Activated CD8-positive, alpha-beta memory T cell treated with anti-CD3 and anti-CD28 coated beads for 36 hours (primary cell): ENCODE measurements around the gene FOLR2. TPM values are rescaled to one million over a fixed set of nuclear protein-coding genes. Genes with fewer than 3 reads are reported as not detected.

Experiments used
- CTCF ChIA-PET: fragments of 350-600 bp; sonication (Branson Sonifier 250); formaldehyde crosslinking; loops from one replicate; lab custom pipeline; 2021; ENCODE audit warnings: antibody characterized with exemption; lab: Charles Lee
- POLR2A ChIA-PET: fragments of 350-600 bp; sonication (Branson Sonifier 250); formaldehyde crosslinking; loops from one replicate; lab custom pipeline; 2021; ENCODE audit warnings: antibody characterized with exemption; lab: Charles Lee
- total RNA-seq, 2 experiments: library from RNA; stranded (reverse); gene quantifications; one replicate each; pipeline ENCODE4 v1.2.3, GENCODE V29; 2021

The FOLR2 gene
- total RNA-seq, 2 experiments from 2014 or later: not detected

GRCh38 chr11:72236774-72237111, 20.1 kb downstream of the FOLR2 start:
- POLR2A ChIA-PET: no interaction called here
- CTCF ChIA-PET: interaction anchor here (0.7 to 0.9 kb wide), 2 partner anchors 153 to 235 kb away, joined by 3 read pairs; no protein-coding TSS in a partner anchor

DNA sequence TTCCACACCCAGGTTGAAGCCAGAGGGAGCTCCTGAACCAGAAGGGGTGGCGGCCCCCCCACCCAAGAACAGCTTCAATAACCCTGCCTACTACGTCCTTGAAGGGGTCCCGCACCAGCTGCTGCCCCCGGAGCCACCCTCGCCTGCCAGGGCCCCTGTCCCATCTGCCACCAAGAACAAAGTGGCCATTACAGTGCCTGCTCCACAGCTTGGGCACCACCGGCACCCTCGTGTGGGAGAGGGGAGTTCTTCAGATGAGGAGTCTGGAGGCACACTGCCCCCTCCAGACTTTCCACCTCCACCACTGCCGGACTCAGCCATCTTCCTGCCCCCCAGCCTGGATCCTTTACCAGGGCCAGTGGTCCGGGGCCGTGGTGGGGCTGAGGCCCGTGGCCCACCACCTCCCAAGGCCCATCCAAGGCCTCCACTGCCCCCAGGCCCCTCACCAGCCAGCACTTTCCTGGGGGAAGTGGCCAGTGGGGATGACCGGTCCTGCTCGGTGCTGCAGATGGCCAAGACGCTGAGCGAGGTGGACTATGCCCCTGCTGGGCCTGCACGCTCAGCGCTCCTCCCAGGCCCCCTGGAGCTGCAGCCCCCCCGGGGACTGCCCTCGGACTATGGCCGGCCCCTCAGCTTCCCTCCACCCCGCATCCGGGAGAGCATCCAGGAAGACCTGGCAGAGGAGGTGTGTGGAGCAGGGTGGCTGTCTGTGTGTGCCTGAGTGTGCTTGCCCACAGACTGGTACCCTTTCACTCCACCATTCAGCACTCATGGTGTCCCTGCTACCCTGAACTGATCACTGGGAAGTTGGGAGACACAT, 20.7 kb downstream of the FOLR2 start:
- POLR2A ChIA-PET: interaction anchor here (1.1 kb wide), 1 partner anchor 12 kb away, joined by 3 read pairs; no protein-coding TSS in a partner anchor
- CTCF ChIA-PET: interaction anchor here (0.7 to 1.6 kb wide), 9 partner anchors 8 to 234 kb away, joined by 3 to 10 read pairs (median 4); partner anchors contain the start of gene INPPL1

- ChIA-PET POLR2A (interaction anchor here (1.1 kb wide), 1 partner anchor 13 kb away, joined by 3 read pairs; no protein-coding TSS in a partner anchor), CTCF (interaction anchor here (0.7 to 1.6 kb wide), 10 partner anchors 9 to 176 kb away, joined by 3 to 10 read pairs (median 4); partner anchors contain the start of gene INPPL1)
Measured at GRCh38 chr11:72238040-72238450, 21.5 kb downstream of the FOLR2 start.

DNA sequence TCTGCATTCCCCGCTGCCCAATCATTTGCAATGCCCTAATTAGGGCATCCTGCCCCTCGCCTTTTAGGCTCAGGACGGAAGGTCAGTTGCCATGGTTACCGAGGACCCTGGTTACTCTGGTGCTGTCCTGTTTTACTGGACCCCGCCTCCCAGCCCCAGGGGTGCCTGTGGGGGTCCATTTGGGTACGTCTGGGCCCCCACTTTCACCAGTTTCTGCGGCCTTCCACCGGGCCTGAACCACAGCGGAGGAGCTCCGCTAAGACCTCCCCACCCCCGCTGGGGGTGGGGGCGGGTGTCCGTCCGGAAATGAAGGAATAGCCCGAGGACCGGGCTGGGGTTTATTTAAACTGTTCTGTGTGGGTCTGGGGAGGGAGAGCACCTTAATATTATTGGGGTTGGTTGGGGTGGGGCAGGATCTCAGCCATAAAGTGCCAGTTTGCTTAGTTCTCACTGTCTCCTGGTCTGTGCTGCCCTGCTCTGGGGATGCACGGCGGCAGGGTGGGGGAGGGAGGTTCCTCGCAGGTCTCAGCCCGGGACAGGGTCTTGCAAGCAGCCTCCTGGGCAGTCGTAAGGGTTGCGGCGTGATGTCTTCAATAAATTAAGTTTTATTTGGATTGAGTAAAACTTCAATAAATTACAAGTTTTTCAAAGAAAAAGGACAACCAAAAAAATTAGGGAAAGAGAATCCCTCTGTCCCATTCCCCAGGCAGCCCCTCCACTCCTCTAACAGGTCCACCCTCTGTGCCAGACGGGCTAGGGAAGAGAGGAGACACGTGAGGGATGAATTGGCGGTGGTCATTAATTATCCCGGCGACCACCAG, 22.1 kb downstream of the FOLR2 start:
- CTCF ChIA-PET: interaction anchor here (0.7 to 1.6 kb wide), 10 partner anchors 10 to 176 kb away, joined by 3 to 10 read pairs (median 4); partner anchors contain the start of gene INPPL1
- POLR2A ChIA-PET: no interaction called here

GRCh38 chr11:72239313-72239848, 22.8 kb downstream of the FOLR2 start:
- POLR2A ChIA-PET: no interaction called here
- CTCF ChIA-PET: interaction anchor here (0.6 kb wide), 1 partner anchor 1498 kb away, joined by 3 read pairs; no protein-coding TSS in a partner anchor

GRCh38 chr11:72239849-72240460, 23.4 kb downstream of the FOLR2 start:
- ChIA-PET POLR2A (no interaction called here), CTCF (interaction anchor here (0.6 kb wide), 1 partner anchor 1498 kb away, joined by 3 read pairs; no protein-coding TSS in a partner anchor)

DNA sequence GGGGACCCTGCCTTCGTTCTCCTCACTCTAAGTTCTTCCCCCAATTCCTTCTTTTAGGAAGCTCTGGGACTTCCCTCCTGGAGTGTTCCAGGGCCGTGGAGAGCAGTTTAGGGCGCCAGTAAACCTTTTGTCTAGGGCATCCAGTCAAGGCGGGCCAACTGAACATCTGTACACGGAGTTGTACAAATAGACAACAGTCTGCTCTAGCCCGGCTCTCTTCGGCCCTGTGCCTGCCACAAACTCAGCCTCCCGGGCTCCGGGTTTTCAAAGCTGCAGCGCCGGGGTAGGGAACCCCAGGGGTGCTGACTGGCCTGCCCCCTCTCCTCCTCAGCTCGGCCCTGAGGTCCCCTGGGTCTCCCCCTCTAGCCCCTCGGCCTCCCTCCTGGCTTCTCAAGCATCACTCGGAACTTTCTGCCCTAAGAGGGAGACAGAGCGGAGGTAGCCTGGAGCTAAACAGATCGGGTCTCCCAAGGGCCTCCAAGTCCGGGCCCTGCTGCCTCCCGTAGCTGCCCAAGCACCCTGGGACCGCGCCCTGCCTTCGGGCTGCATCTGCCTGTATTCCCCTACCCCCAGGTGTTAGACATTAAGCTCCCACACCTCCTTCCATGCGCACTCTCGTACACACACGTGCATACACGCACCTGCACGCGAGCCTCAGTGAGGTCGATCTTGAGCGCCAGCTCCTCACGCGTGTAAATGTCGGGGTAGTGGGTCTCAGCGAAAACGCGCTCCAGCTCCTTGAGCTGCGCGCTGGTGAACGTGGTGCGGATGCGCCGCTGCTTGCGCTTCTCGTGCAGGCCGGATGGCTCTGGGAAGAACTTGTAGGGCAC, 24.1 kb downstream of the FOLR2 start:
- ChIA-PET POLR2A (no interaction called here), CTCF (interaction anchor here (0.7 kb wide), 2 partner anchors 26 to 33 kb away, joined by 3 to 4 read pairs; no protein-coding TSS in a partner anchor)

DNA sequence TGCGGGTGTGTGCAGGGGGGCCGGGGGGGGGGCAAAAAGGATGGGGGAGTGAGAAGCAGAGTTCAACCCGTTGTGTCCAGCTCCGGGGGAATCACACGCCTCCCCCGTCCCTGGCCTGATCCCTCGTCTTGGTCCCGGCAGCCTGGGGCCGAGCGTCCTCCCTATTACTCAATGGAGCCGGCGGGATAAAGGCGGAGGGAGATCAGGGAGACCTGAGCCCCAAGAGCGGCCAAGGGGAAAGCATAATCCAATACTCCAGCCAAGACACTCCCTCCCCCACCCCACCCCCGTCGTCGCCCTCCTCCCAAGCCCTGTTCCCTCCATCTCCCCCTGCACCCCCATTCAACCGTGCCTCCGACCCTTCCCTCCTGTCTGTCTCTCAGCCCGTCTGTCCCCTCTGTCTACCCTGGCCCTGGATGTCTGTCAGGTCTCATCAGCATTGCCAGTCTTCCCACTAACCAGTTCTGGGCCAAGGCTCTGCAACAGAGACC, 24.7 kb downstream of the FOLR2 start:
- ChIA-PET CTCF (interaction anchor here (0.7 kb wide), 1 partner anchor 27 kb away, joined by 3 read pairs; no protein-coding TSS in a partner anchor), POLR2A (no interaction called here)

- POLR2A ChIA-PET: no interaction called here
- CTCF ChIA-PET: no interaction called here
Measured at GRCh38 chr11:72242141-72242540, 25.5 kb downstream of the FOLR2 start.

- POLR2A ChIA-PET: interaction anchor here (0.5 kb wide), 1 partner anchor 15 kb away, joined by 4 read pairs; no protein-coding TSS in a partner anchor
- CTCF ChIA-PET: interaction anchor here (1.0 kb wide), 1 partner anchor 21 kb away, joined by 3 read pairs; no protein-coding TSS in a partner anchor
Measured at GRCh38 chr11:72243173-72244059, 26.8 kb downstream of the FOLR2 start.

GRCh38 chr11:72244060-72244360, 27.4 kb downstream of the FOLR2 start, which contains the start of gene PHOX2A:
Gene PHOX2A, minus strand, starts transcription at chr11:72244176. Its CDS starts 172 bp downstream, at chr11:72244004.
- POLR2A ChIA-PET: no interaction called here
- CTCF ChIA-PET: no interaction called here

- CTCF ChIA-PET: no interaction called here
- POLR2A ChIA-PET: no interaction called here
Measured at GRCh38 chr11:72244361-72245262, 28.0 kb downstream of the FOLR2 start.

GRCh38 chr11:72245263-72245816, 28.7 kb downstream of the FOLR2 start:
- ChIA-PET POLR2A (no interaction called here), CTCF (no interaction called here)

GRCh38 chr11:72247584-72247983, 31.0 kb downstream of the FOLR2 start:
- ChIA-PET CTCF (no interaction called here), POLR2A (no interaction called here)

DNA sequence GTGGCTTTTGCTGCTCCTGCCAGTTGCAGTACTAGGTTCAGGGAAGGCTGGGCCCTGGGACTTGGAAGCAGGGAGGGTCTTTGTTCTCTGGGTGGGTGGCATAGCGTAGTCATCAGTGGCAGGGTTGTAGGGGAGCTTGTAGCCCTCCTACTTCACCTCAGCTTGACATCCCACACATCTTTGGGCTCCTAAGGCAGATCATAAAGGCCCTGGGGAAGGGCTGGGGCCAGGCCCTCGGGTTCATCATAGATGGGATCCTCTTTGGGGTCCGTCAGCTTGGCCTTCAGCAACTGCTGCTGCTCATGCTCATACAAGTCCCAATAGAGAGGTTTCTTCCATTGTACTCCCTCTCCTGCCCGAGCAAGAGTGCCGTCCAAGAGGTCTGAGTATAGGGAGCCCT, 33.4 kb downstream of the FOLR2 start:
- CTCF ChIA-PET: no interaction called here

More for the DNA sequence above, 33.4 kb downstream of the FOLR2 start:
- POLR2A ChIA-PET: no interaction called here
